Glomerular visceral epithelial cell (primary cell): ENCODE measurements around the gene DLGAP1.
"Not testable (repeated sequence)": the region's sequence is repeated elsewhere in the genome, so short reads cannot be mapped to it uniquely, and the experiment has no call there.

Experiments used
- DNase-seq: peaks from one replicate; pipeline ENCODE4 v3.0.0-alpha.2; 2016; ENCODE audit errors: extremely low spot score

The DLGAP1 gene

GRCh38 chr18:3498698-3499471 lies 956.2 kb downstream of the DLGAP1 start:
- no peak for DNase-seq

GRCh38 chr18:3495691-3496430 lies 959.2 kb downstream of the DLGAP1 start:
- no peak for DNase-seq

- DNase-seq: no peak
Observed at GRCh38 chr18:3494569-3494968, 960.5 kb downstream of the DLGAP1 start.

GRCh38 chr18:3494245-3494526 lies 960.9 kb downstream of the DLGAP1 start:
- DNase-seq: no peak

- no peak for DNase-seq
Observed at GRCh38 chr18:3493501-3494244, 961.4 kb downstream of the DLGAP1 start.

- no peak for DNase-seq
Observed at GRCh38 chr18:3492721-3493120, 962.4 kb downstream of the DLGAP1 start.

- no peak for DNase-seq
Observed at GRCh38 chr18:3491981-3492555, 963.0 kb downstream of the DLGAP1 start.

- no peak for DNase-seq
Observed at GRCh38 chr18:3489462-3489861, 965.6 kb downstream of the DLGAP1 start.

GRCh38 chr18:3486512-3486911 lies 968.6 kb downstream of the DLGAP1 start:
- no peak for DNase-seq

- peak; percentile 56 for DNase-seq
Observed at GRCh38 chr18:3485153-3486149, 969.7 kb downstream of the DLGAP1 start.

- no peak for DNase-seq
Observed at GRCh38 chr18:3482258-3482657, 972.8 kb downstream of the DLGAP1 start.

GRCh38 chr18:3481696-3482210 lies 973.4 kb downstream of the DLGAP1 start:
- no peak for DNase-seq

GRCh38 chr18:3480827-3481573 lies 974.1 kb downstream of the DLGAP1 start:
- DNase-seq: no peak

- no peak for DNase-seq
Observed at GRCh38 chr18:3479978-3480509, 975.1 kb downstream of the DLGAP1 start.

GRCh38 chr18:3478262-3478978 lies 976.7 kb downstream of the DLGAP1 start:
- DNase-seq: no peak

GRCh38 chr18:3472681-3473544 lies 982.2 kb downstream of the DLGAP1 start:
- DNase-seq: no peak

GRCh38 chr18:3472121-3472520 lies 983.0 kb downstream of the DLGAP1 start:
- not testable (repeated sequence) for DNase-seq

GRCh38 chr18:3471141-3471648 lies 983.9 kb downstream of the DLGAP1 start:
- DNase-seq: no peak
